OCI-LY1 (cell line): ENCODE data around the gene GIPC2.

Experiments
- H2AFZ ChIP-seq: fragments of 200-600 bp; sonication (generic), shearing (Covaris generic); 2 replicates; pipeline ENCODE4 v1.6.0; 2014; ENCODE audit warnings: antibody characterized with exemption, mild to moderate bottlenecking, low read length
- H3F3A ChIP-seq: fragments of 200-600 bp; sonication (generic), shearing (Covaris generic); 2 replicates; pipeline ENCODE4 v1.6.0; 2014; ENCODE audit warnings: mild to moderate bottlenecking, antibody characterized with exemption, low read length, moderate library complexity; ENCODE audit not compliant: insufficient read depth
- H3K27ac ChIP-seq: fragments of 200-600 bp; sonication (generic); 2 replicates; pipeline ENCODE4 v1.5.1; 2014; ENCODE audit warnings: low read length, mixed run types, mild to moderate bottlenecking, low read depth; ENCODE audit not compliant: poor library complexity, severe bottlenecking
- H3K27me3 ChIP-seq: fragments of 200-600 bp; sonication (generic); 2 replicates; pipeline ENCODE4 v1.6.0; 2014; ENCODE audit warnings: antibody characterized with exemption, mild to moderate bottlenecking, low read length, moderate library complexity; ENCODE audit not compliant: insufficient read depth
- H3K36me3 ChIP-seq: fragments of 200-600 bp; sonication (generic); 2 replicates; pipeline ENCODE4 v1.6.1; 2014; ENCODE audit warnings: mild to moderate bottlenecking, antibody characterized with exemption, low read length, moderate library complexity, mixed read lengths; ENCODE audit not compliant: insufficient read depth
- H3K4me1 ChIP-seq: fragments of 200-600 bp; sonication (generic); 2 replicates; pipeline ENCODE4 v1.5.1; 2014; ENCODE audit warnings: mild to moderate bottlenecking, low read length, moderate library complexity; ENCODE audit not compliant: insufficient read depth, severe bottlenecking
- H3K4me2 ChIP-seq: fragments of 200-600 bp; sonication (generic), shearing (Covaris generic); 2 replicates; pipeline ENCODE4 v1.6.1; 2014; ENCODE audit warnings: low read length
- H3K4me3 ChIP-seq: fragments of 200-600 bp; sonication (generic); 2 replicates; pipeline ENCODE4 v1.5.1; 2014; ENCODE audit warnings: low read length, low read depth, mild to moderate bottlenecking, mixed read lengths; ENCODE audit not compliant: poor library complexity, severe bottlenecking
- H3K79me2 ChIP-seq: fragments of 200-600 bp; shearing (Covaris generic); 2 replicates; pipeline ENCODE4 v1.6.1; 2016; ENCODE audit warnings: mixed run types, low read length, mixed read lengths; ENCODE audit not compliant: insufficient read depth
- H3K9ac ChIP-seq: fragments of 200-600 bp; sonication (generic), shearing (Covaris generic); 2 replicates; pipeline ENCODE4 v1.6.1; 2014; ENCODE audit warnings: mild to moderate bottlenecking, low read length, mixed read lengths
- H3K9me2 ChIP-seq: fragments of 200-600 bp; sonication (generic), shearing (Covaris generic); 2 replicates; pipeline ENCODE4 v1.6.1; 2014; ENCODE audit warnings: low read depth, mild to moderate bottlenecking, low read length, mixed read lengths
- H3K9me3 ChIP-seq: fragments of 200-600 bp; shearing (Covaris generic); 2 replicates; pipeline ENCODE4 v1.6.1; 2014; ENCODE audit warnings: low read length, mixed read lengths
- H4K20me1 ChIP-seq: fragments of 200-600 bp; sonication (generic), shearing (Covaris generic); 2 replicates; pipeline ENCODE4 v1.6.0; 2016; ENCODE audit warnings: mild to moderate bottlenecking, low read length; ENCODE audit not compliant: insufficient read depth
- EZH2 ChIP-seq: fragments of 200-600 bp; sonication (generic), shearing (Covaris generic); IDR thresholded peaks from 2 replicates; pipeline ENCODE4 v1.8.0; 2017; ENCODE audit warnings: borderline replicate concordance, mixed run types, mild to moderate bottlenecking, antibody characterized with exemption, low read length, moderate library complexity, mixed read lengths
- TF ChIP-seq, protein P1 (sequence below): fragments of 200-600 bp; sonication (generic), shearing (Covaris generic); IDR thresholded peaks from 2 replicates; pipeline ENCODE4 v1.5.1; 2017; ENCODE audit warnings: mild to moderate bottlenecking, antibody characterized with exemption, low read length, moderate library complexity, mixed read lengths

GIPC2 gene

DNA sequence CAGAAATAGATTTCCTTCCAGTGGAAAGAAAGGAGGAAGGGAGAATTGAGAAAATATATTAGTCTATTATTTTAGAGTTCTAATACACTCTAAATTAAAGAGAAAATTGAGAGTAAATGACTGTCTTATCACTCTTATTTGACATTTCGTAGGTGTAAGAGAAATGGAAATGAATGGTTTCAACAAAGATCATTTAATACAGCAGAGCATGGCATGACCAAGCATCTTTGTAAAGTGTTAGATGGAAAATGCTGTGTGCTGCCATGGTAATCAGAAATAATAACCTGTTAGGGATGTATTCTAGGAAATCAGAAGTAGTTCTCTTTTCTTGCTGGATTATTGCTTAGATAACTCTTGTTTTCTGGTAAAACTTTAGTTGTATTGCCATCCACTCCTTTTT lies 90.9 kb downstream of the GIPC2 start:
- Histone ChIP-seq H3K4me3 (no peak overlapping the region), H3K27ac (no peak overlapping the region)

GRCh38 chr1:78141531-78142231 lies 95.9 kb downstream of the GIPC2 start:
- no peak overlapping the region for H3K27ac ChIP-seq
- H4K20me1 ChIP-seq: no peaks in the 10 kb centered on the region
- no peaks in the 10 kb centered on the region for H3K27me3 ChIP-seq
- H3K4me3 ChIP-seq: no peak overlapping the region
- no peaks in the 10 kb centered on the region for H3K9me2 ChIP-seq
- no peaks in the 10 kb centered on the region for H3F3A ChIP-seq
- no peak overlapping the region for H3K9ac ChIP-seq
- H3K9me3 ChIP-seq: no peaks in the 10 kb centered on the region
- no peak overlapping the region for H3K4me2 ChIP-seq
- no peaks in the 10 kb centered on the region for H3K79me2 ChIP-seq
- H2AFZ ChIP-seq: no peak overlapping the region
- peaks cover 8% of the 10 kb centered on the region for H3K4me1 ChIP-seq
- TF ChIP-seq EZH2: no peak
- TF ChIP-seq, protein P1, sequence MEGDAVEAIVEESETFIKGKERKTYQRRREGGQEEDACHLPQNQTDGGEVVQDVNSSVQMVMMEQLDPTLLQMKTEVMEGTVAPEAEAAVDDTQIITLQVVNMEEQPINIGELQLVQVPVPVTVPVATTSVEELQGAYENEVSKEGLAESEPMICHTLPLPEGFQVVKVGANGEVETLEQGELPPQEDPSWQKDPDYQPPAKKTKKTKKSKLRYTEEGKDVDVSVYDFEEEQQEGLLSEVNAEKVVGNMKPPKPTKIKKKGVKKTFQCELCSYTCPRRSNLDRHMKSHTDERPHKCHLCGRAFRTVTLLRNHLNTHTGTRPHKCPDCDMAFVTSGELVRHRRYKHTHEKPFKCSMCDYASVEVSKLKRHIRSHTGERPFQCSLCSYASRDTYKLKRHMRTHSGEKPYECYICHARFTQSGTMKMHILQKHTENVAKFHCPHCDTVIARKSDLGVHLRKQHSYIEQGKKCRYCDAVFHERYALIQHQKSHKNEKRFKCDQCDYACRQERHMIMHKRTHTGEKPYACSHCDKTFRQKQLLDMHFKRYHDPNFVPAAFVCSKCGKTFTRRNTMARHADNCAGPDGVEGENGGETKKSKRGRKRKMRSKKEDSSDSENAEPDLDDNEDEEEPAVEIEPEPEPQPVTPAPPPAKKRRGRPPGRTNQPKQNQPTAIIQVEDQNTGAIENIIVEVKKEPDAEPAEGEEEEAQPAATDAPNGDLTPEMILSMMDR: no peak
- no peaks in the 10 kb centered on the region for H3K36me3 ChIP-seq

More for the DNA sequence above, 90.9 kb downstream of the GIPC2 start:
- no peak overlapping the region for H2AFZ ChIP-seq
- H3K27me3 ChIP-seq: no peaks in the 10 kb centered on the region
- no peaks in the 10 kb centered on the region for H3K36me3 ChIP-seq
- H3K9me2 ChIP-seq: no peaks in the 10 kb centered on the region
- no peak overlapping the region for H3K4me2 ChIP-seq
- H4K20me1 ChIP-seq: no peaks in the 10 kb centered on the region
- H3K79me2 ChIP-seq: no peaks in the 10 kb centered on the region
- no peak overlapping the region for H3K9ac ChIP-seq
- TF ChIP-seq, protein P1: no peak
- TF ChIP-seq EZH2: no peak
- H3K9me3 ChIP-seq: no peaks in the 10 kb centered on the region
- H3F3A ChIP-seq: no peaks in the 10 kb centered on the region
- H3K4me1 ChIP-seq: no peaks in the 10 kb centered on the region

- no peak overlapping the region for H3K4me3 ChIP-seq
- peak overlapping the region; percentile 16 for H2AFZ ChIP-seq
- H3K4me2 ChIP-seq: peak overlapping the region; percentile 35
- no peaks in the 10 kb centered on the region for H3K9me2 ChIP-seq
- no peaks in the 10 kb centered on the region for H4K20me1 ChIP-seq
- no peak overlapping the region; the same call in 1 of the 2 replicates for H3K9ac ChIP-seq
- H3K36me3 ChIP-seq: no peaks in the 10 kb centered on the region
- no peak overlapping the region for H3K27ac ChIP-seq
- no peaks in the 10 kb centered on the region for H3K27me3 ChIP-seq
- TF ChIP-seq, protein P1: no peak
- TF ChIP-seq EZH2: no peak
- H3K79me2 ChIP-seq: no peaks in the 10 kb centered on the region
- H3F3A ChIP-seq: no peaks in the 10 kb centered on the region
- H3K4me1 ChIP-seq: peaks cover 8% of the 10 kb centered on the region
- H3K9me3 ChIP-seq: no peaks in the 10 kb centered on the region
These were observed 97.0 kb downstream of the GIPC2 start for GRCh38 chr1:78142736-78143135.
